GM18520 (cell line): Measurements from ENCODE around the gene IWS1.

Experiments
- ATAC-seq: cut with Tn5 transposase; IDR thresholded peaks from one replicate; pipeline ENCODE4 v1.9.1; 2021; ENCODE audit not compliant: unreplicated experiment

IWS1 gene

GRCh38 chr2:127506510-127506909, 19.8 kb downstream of the IWS1 start:
- ATAC-seq: no peak

GRCh38 chr2:127504552-127505430, 21.5 kb downstream of the IWS1 start:
- no peak for ATAC-seq

- no peak for ATAC-seq
Observed at GRCh38 chr2:127503491-127503890, 22.8 kb downstream of the IWS1 start.

GRCh38 chr2:127498386-127498785, 27.9 kb downstream of the IWS1 start:
- no peak for ATAC-seq

- no peak for ATAC-seq
Observed at GRCh38 chr2:127490283-127490682, 36.0 kb downstream of the IWS1 start.

GRCh38 chr2:127486247-127487058, 39.8 kb downstream of the IWS1 start:
- ATAC-seq: no peak

GRCh38 chr2:127485694-127486071, 40.6 kb downstream of the IWS1 start:
- no peak for ATAC-seq

- ATAC-seq: no peak
Observed at GRCh38 chr2:127485051-127485693, 41.1 kb downstream of the IWS1 start.

- ATAC-seq: no peak
Observed at GRCh38 chr2:127482031-127482430, 44.3 kb downstream of the IWS1 start.

- no peak for ATAC-seq
Observed at GRCh38 chr2:127479866-127480743, 46.2 kb downstream of the IWS1 start.

- no peak for ATAC-seq
Observed at GRCh38 chr2:127479219-127479825, 47.0 kb downstream of the IWS1 start.

- ATAC-seq: no peak
Observed at GRCh38 chr2:127475788-127476187, 50.5 kb downstream of the IWS1 start.

- ATAC-seq: no peak
Observed at GRCh38 chr2:127472268-127472667, 54.0 kb downstream of the IWS1 start.

GRCh38 chr2:127471286-127471988, 54.9 kb downstream of the IWS1 start:
- ATAC-seq: no peak

GRCh38 chr2:127469974-127470373, 56.3 kb downstream of the IWS1 start:
- no peak for ATAC-seq

- no peak for ATAC-seq
Observed at GRCh38 chr2:127469051-127469450, 57.2 kb downstream of the IWS1 start.

- no peak for ATAC-seq
Observed at GRCh38 chr2:127465258-127465657, 61.0 kb downstream of the IWS1 start.

- no peak for ATAC-seq
Observed at GRCh38 chr2:127464470-127465257, 61.6 kb downstream of the IWS1 start.
